Measurements from ENCODE around the gene TTC32. TPM values are rescaled to one million over a fixed set of nuclear protein-coding genes. Genes with fewer than 3 reads are reported as not detected.

Gene TTC32
- total and polyA plus RNA-seq, 2 of the 4 experiments (the other 2 are of a cell fraction): 1.1 to 3.9 TPM

DNA sequence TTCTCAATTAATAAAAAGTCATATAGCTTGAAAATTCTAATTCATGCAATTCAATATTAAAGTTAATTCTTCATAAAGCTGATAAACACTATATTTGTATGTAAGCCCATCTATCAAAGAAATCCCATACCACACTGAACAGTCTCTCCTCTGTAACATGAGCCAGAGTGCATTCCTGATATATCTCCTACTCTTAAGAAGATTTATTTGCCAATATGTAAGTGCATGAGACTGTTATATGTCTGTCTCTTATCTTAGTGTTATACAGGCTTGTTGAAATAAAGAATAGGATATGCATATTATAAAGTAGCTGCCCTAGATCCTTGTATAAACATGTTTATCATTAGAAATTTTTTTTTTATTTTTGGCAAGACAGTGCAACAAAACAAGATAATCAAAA lies 40.4 kb upstream of the TTC32 start:
- no peak overlapping the region for H2AK5ac ChIP-seq (ENCODE audit: low read depth, low read length)
- no peak overlapping the region for H3K18ac ChIP-seq (ENCODE audit: low read depth, low read length)
- no peak overlapping the region for H4K8ac ChIP-seq (ENCODE audit: low read depth in 2 of 2, low read length in 2 of 2)
- TF ChIP-seq SMC3 (IDR thresholded peaks at IDR 0.05; ENCODE audit: low read depth, low read length) (no peak), NFE2L2 (IDR thresholded peaks at IDR 0.05; ENCODE audit: low read depth, low read length) (no peak), RAD21 (IDR thresholded peaks at IDR 0.05; ENCODE audit: low read length) (no peak), POLR2A (IDR thresholded peaks at IDR 0.05; ENCODE audit: low read depth, low read length) (no peak), RCOR1 (IDR thresholded peaks at IDR 0.05; ENCODE audit: insufficient replicate concordance, low read length) (no peak)
- in situ Hi-C loops (cut with MboI; ENCODE audit: low sequenced_read_pairs): no loop called here
- H3K9me1 ChIP-seq (ENCODE audit: insufficient read depth, low read length): no peaks in the 10 kb centered on the region
- intact Hi-C loops (cut with micrococcal nuclease): no loop called here
- H2BK20ac ChIP-seq (ENCODE audit: low read depth, low read length): no peak overlapping the region
- no peak overlapping the region for H2AK9ac ChIP-seq (replicated peaks; ENCODE audit: low read depth, low read length, poor library complexity)
- no peak overlapping the region for H3K4me3 ChIP-seq (ENCODE audit: insufficient read depth, low read depth, low read length)
- H2AFZ ChIP-seq (replicated peaks; ENCODE audit: low read length, poor library complexity): no peak overlapping the region
- no peak overlapping the region for H3K56ac ChIP-seq (ENCODE audit: extremely low read depth, insufficient read depth, low read length)
- no peak overlapping the region for H2BK5ac ChIP-seq (ENCODE audit: low read depth, low read length, poor library complexity, severe bottlenecking)
- H4K5ac ChIP-seq (ENCODE audit: low read depth, low read length): no peak overlapping the region
- H3K36me3 ChIP-seq (ENCODE audit: control insufficient read depth, insufficient read depth, low read length): peaks cover 3% of the 10 kb centered on the region
- 0 out of 2 replicates have a peak, but pooled peaks cover 1% of the 10 kb centered on the region for H3K4me1 ChIP-seq (ENCODE audit: control insufficient read depth, insufficient read depth, low read length)
- DNase-seq (no peak), ATAC-seq (ENCODE audit: low read depth) (no peak)
- no peaks in the 10 kb centered on the region for H3K27me3 ChIP-seq (ENCODE audit: control insufficient read depth, insufficient read depth, low read length)
- POLR2A ChIA-PET (ENCODE audit: unreplicated experiment): no interaction called here
- H3K9ac ChIP-seq (ENCODE audit: low read depth, low read length): no peak overlapping the region
- no peak overlapping the region for H3K23ac ChIP-seq (ENCODE audit: low read depth, low read length)
- H3K79me1 ChIP-seq (ENCODE audit: low read depth in 1 of 2, low read length in 2 of 2): no peaks in the 10 kb centered on the region
- no peak overlapping the region for H3K27ac ChIP-seq (ENCODE audit: insufficient read depth, low read length)
- no peaks in the 10 kb centered on the region for H3K9me3 ChIP-seq (ENCODE audit: control insufficient read depth, insufficient read depth, low read length)
- no peaks in the 10 kb centered on the region for H4K20me1 ChIP-seq (ENCODE audit: insufficient read depth, low read length)
- CTCF ChIA-PET: interaction anchor here (0.8 to 1.2 kb wide), 2 partner anchors 14 to 73 kb away, joined by 3 read pairs; no protein-coding TSS in a partner anchor
- dilution Hi-C loops (cut with HindIII; ENCODE audit: low sequenced_read_pairs, unreplicated experiment): no loop called here
- H3K14ac ChIP-seq (replicated peaks; ENCODE audit: low read depth, low read length): no peak overlapping the region
- BruUV-seq (replicated peaks): no TSS peak
- no peak overlapping the region for H3K4me2 ChIP-seq (ENCODE audit: low read depth, low read length)
- H3K4ac ChIP-seq (ENCODE audit: low read depth, low read length): no peak overlapping the region
- H2BK15ac ChIP-seq (ENCODE audit: low read depth, low read length): no peak overlapping the region
- H4K91ac ChIP-seq (ENCODE audit: insufficient read depth, low read depth, low read length): no peak overlapping the region
- H2BK120ac ChIP-seq (ENCODE audit: low read depth, low read length): no peak overlapping the region

Data from IMR-90 (cell line).